K562 (cell line): ENCODE results near the gene FAM131C. TPM values are rescaled to one million over a fixed set of nuclear protein-coding genes. Genes with fewer than 3 reads are reported as not detected.

Source experiments
- ATF7 ChIP-seq: fragments of 450-650 bp; IDR thresholded peaks from 2 replicates; pipeline ENCODE4 v1.7.1; 2014; ENCODE audit warnings: mild to moderate bottlenecking, moderate library complexity
- CTBP1 ChIP-seq: fragments of 450-650 bp; IDR thresholded peaks from 2 replicates; pipeline ENCODE4 v1.6.1; 2016; ENCODE audit warnings: borderline replicate concordance
- EP300 ChIP-seq: IDR thresholded peaks from 2 replicates; pipeline ENCODE4 v1.6.1; 2012; ENCODE audit warnings: low read length, improper control_type of control experiment
- FOXM1 ChIP-seq, 2 experiments: fragments of 450-650 bp in 1 of 2; sonication (generic) in 1 of 2; formaldehyde crosslinking in 1 of 2; IDR thresholded peaks; 2 replicates each; pipeline versions ENCODE4 v1.6.1 to v1.9.0; 2017 to 2022; ENCODE audit warnings: low read depth in 2 of 2, mild to moderate bottlenecking in 2 of 2, missing genetic modification reagents in 1 of 2, moderate library complexity in 1 of 2
- GABPB1 ChIP-seq: sonication (generic); formaldehyde crosslinking; IDR thresholded peaks from 2 replicates; pipeline ENCODE4 v1.8.0; 2022; ENCODE audit warnings: mild to moderate bottlenecking, missing genetic modification reagents
- MAFF ChIP-seq: IDR thresholded peaks from 2 replicates; pipeline ENCODE4 v1.6.1; 2012; ENCODE audit warnings: low read length, improper control_type of control experiment
- MTA1 ChIP-seq: fragments of 450-650 bp; IDR thresholded peaks from 2 replicates; pipeline ENCODE4 v1.6.1; 2017; ENCODE audit warnings: borderline replicate concordance
- POLR3A ChIP-seq: IDR thresholded peaks from 2 replicates; pipeline ENCODE4 v1.6.1; 2011; ENCODE audit warnings: borderline replicate concordance, mild to moderate bottlenecking, moderate library complexity; ENCODE audit not compliant: insufficient read length, insufficient read depth; ENCODE audit errors: extremely low read depth
- POU5F1 ChIP-seq: fragments of 150-350 bp; IDR thresholded peaks from 2 replicates; pipeline ENCODE4 v1.6.1; 2014; ENCODE audit warnings: borderline replicate concordance, low read length, low read depth, mild to moderate bottlenecking; ENCODE audit not compliant: partially characterized antibody
- YBX1 ChIP-seq: fragments of 450-650 bp; IDR thresholded peaks from 2 replicates; pipeline ENCODE4 v1.7.1; 2016; ENCODE audit warnings: mild to moderate bottlenecking
- ZC3H11A ChIP-seq: IDR thresholded peaks from 2 replicates; pipeline ENCODE4 v1.6.1; 2012; ENCODE audit warnings: low read depth, low read length, improper control_type of control experiment
- ZNF57 ChIP-seq: fragments of 450-650 bp; formaldehyde crosslinking; IDR thresholded peaks from 2 replicates; pipeline ENCODE4 v1.4.0; 2020; ENCODE audit warnings: mild to moderate bottlenecking, moderate library complexity
- polyA plus RNA-seq, 8 experiments: library from polyadenylated mRNA; depleted of rRNA in 4 of 8; stranded (reverse) in 5 of 8; unstranded in 3 of 8; fragments of >200 nt; fragmentation: Nextera tagmentation in 2 of 8; fragmentation: Illumina TruSeq in 1 of 8; extraction: Ambion mirVana in 2 of 8; extraction: Trizol in 1 of 8; gene quantifications; 2 replicates each; pipeline versions ENCODE4 v1.2.1 to v1.2.3, GENCODE V29; 2011 to 2014; ENCODE audit warnings: inconsistent platforms in 1 of 8, missing spikeins in 1 of 8
- total RNA-seq, 7 experiments: library from RNA; depleted of rRNA in 6 of 7; stranded (reverse); fragments of >200 nt in 6 of 7; fragmentation: Illumina TruSeq in 2 of 7; extraction: Trizol in 2 of 7; gene quantifications; 2 replicates each; pipeline versions ENCODE4 v1.2.1 to v1.2.3, GENCODE V29; 2011 to 2021; ENCODE audit warnings: low replicate concordance in 1 of 7
- TF ChIP-seq, protein P1 (sequence below), 2 experiments: fragments of 450-650 bp; IDR thresholded peaks; 2 replicates each; pipeline ENCODE4 v1.6.1; 2016; ENCODE audit warnings: mild to moderate bottlenecking in 2 of 2, borderline replicate concordance in 1 of 2, low read depth in 1 of 2, moderate library complexity in 1 of 2
- TF ChIP-seq, protein P2 (sequence below): fragments of 450-650 bp; formaldehyde crosslinking; conservative IDR thresholded peaks from 2 replicates; pipeline ENCODE4 v1.4.0; 2022; ENCODE audit warnings: mild to moderate bottlenecking, missing genetic modification characterization
- TF ChIP-seq, protein P3 (sequence below): fragments of 250-450 bp; sonication (Bioruptor Pico); IDR thresholded peaks from 2 replicates; pipeline ENCODE4 v1.5.0; 2022; ENCODE audit warnings: mild to moderate bottlenecking

FAM131C gene
- total and polyA plus RNA-seq, 9 of the 15 experiments (the other 6 are each of a cell fraction or from before 2014, with no cell fraction given), result 0.10 to 0.29 (median 0.16) TPM; not detected in 6

DNA sequence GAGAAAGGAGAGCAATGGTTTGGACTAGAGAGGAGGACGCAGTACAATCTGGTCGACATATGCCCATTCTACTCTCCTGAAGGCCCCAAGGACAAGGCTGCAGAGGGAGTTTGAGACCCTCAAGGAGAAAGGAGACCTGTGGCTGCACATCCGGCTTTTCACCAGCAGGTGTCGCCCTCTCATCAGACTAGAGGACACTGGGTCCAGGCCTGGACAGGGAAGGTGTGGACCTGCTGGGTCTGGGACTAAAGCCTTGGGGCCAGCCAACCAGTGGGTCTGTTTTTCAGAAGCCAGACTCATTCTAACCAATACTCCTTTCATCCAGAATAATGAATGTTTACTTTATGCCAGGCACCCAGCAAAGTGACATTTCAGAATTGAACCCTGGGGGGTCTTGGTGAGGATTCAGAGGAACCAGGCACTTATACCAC lies 64.4 kb downstream of the FAM131C start (continued):
- TF ChIP-seq, protein P1, sequence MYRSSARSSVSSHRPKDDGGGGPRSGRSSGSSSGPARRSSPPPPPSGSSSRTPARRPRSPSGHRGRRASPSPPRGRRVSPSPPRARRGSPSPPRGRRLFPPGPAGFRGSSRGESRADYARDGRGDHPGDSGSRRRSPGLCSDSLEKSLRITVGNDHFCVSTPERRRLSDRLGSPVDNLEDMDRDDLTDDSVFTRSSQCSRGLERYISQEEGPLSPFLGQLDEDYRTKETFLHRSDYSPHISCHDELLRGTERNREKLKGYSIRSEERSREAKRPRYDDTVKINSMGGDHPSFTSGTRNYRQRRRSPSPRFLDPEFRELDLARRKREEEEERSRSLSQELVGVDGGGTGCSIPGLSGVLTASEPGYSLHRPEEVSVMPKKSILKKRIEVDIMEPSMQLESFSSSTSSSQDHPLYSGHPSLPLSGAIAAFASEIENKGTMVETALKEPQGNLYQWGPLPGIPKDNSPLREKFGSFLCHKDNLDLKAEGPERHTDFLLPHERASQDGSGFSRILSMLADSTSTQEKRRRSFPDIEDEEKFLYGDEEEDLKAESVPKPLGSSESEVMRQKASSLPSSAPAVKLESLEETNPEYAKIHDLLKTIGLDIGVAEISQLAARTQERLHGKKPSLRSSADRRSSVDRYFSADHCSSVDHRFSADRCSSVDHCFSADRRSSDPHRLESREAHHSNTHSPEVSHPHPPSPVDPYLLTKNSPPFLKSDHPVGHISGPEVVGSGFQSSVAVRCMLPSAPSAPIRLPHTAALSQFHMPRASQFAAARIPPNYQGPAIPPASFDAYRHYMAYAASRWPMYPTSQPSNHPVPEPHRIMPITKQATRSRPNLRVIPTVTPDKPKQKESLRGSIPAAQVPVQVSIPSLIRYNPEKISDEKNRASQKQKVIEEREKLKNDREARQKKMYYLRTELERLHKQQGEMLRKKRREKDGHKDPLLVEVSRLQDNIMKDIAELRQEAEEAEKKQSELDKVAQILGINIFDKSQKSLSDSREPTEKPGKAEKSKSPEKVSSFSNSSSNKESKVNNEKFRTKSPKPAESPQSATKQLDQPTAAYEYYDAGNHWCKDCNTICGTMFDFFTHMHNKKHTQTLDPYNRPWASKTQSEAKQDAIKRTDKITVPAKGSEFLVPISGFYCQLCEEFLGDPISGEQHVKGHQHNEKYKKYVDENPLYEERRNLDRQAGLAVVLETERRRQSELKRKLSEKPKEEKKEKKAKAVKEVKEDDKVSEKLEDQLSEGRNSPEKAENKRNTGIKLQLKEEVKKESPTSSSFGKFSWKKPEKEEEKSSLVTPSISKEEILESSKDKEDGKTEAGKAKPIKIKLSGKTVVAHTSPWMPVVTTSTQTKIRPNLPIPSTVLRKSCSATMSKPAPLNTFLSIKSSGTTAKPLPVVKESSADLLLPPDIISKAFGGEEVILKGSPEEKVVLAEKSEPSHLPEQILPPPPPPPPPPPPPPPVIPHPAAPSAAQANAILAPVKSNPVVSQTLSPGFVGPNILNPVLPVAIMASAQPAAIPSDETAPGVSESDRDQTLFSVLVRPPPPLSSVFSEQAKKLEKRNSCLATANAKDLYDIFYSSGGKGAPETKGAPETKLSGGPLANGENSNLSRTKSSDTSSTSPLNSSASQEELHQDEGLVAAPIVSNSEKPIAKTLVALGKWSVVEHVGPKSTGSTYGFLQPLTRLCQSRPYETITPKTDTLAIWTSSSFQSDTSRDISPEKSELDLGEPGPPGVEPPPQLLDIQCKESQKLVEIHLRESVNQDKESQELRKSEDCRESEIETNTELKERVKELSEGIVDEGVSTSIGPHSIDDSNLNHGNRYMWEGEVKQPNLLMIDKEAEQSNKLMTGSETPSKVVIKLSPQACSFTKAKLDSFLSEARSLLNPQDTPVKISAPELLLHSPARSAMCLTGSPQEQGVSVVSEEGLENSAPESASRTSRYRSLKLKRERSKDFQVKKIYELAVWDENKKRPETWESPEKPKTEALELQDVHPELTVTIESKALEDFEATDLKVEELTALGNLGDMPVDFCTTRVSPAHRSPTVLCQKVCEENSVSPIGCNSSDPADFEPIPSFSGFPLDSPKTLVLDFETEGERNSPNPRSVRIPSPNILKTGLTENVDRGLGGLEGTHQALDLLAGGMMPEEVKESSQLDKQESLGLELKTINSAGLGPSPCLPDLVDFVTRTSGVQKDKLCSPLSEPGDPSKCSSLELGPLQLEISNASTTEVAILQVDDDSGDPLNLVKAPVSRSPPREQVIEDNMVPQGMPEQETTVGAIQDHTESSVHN (IDR thresholded peaks at IDR 0.05; ENCODE audit: borderline replicate concordance in 1 of 2, low read depth in 1 of 2), result no peak
- no peak for TF ChIP-seq GABPB1
- peak; percentile 34; the same call in 1 of the 2 replicates for TF ChIP-seq ATF7
- TF ChIP-seq, protein P2, sequence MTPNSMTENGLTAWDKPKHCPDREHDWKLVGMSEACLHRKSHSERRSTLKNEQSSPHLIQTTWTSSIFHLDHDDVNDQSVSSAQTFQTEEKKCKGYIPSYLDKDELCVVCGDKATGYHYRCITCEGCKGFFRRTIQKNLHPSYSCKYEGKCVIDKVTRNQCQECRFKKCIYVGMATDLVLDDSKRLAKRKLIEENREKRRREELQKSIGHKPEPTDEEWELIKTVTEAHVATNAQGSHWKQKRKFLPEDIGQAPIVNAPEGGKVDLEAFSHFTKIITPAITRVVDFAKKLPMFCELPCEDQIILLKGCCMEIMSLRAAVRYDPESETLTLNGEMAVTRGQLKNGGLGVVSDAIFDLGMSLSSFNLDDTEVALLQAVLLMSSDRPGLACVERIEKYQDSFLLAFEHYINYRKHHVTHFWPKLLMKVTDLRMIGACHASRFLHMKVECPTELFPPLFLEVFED (CRISPR knock-in tag), result no peak
- no peak for TF ChIP-seq ZC3H11A
- TF ChIP-seq FOXM1 (IDR thresholded peaks at IDR 0.05; ENCODE audit: low read depth), result no peak
- no peak for TF ChIP-seq FOXM1 (CRISPR knock-in tag; IDR thresholded peaks at IDR 0.05; ENCODE audit: low read depth)
- peak; percentile 49; the same call in 1 of the 2 replicates for TF ChIP-seq CTBP1
- TF ChIP-seq YBX1, result no peak
- TF ChIP-seq EP300, result 0 out of 2 replicates have a peak, but pooled peaks have one; percentile 16
- no peak for TF ChIP-seq ZNF57 (CRISPR knock-in tag)
- no peak for TF ChIP-seq POLR3A
- TF ChIP-seq, protein P3, sequence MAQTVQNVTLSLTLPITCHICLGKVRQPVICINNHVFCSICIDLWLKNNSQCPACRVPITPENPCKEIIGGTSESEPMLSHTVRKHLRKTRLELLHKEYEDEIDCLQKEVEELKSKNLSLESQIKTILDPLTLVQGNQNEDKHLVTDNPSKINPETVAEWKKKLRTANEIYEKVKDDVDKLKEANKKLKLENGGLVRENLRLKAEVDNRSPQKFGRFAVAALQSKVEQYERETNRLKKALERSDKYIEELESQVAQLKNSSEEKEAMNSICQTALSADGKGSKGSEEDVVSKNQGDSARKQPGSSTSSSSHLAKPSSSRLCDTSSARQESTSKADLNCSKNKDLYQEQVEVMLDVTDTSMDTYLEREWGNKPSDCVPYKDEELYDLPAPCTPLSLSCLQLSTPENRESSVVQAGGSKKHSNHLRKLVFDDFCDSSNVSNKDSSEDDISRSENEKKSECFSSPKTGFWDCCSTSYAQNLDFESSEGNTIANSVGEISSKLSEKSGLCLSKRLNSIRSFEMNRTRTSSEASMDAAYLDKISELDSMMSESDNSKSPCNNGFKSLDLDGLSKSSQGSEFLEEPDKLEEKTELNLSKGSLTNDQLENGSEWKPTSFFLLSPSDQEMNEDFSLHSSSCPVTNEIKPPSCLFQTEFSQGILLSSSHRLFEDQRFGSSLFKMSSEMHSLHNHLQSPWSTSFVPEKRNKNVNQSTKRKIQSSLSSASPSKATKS, result no peak
- TF ChIP-seq MAFF, result no peak
- no peak for TF ChIP-seq MTA1
- TF ChIP-seq POU5F1, result no peak
